ENCODE data around the gene STRN3. TPM values are rescaled to one million over a fixed set of nuclear protein-coding genes. Genes with fewer than 3 reads are reported as not detected.

The STRN3 gene
- total and polyA plus RNA-seq, 2 experiments from 2014 or later, result 10.1 to 53.8 TPM

GRCh38 chr14:31020834-31021575 lies 5.2 kb downstream of the STRN3 start:
- no peak overlapping the region for H3K27ac ChIP-seq
- H3K79me2 ChIP-seq, result peaks cover 100% of the 10 kb centered on the region
- no peak for TF ChIP-seq CTCF (IDR thresholded peaks at IDR 0.05; ENCODE audit: poor library complexity)
- no peak for DNase-seq (ENCODE audit: low spot score)
- no peak overlapping the region for H3K4me3 ChIP-seq
- H4K20me1 ChIP-seq (ENCODE audit: insufficient read depth, poor library complexity, severe bottlenecking), result peaks cover 71% of the 10 kb centered on the region
- H3K9me2 ChIP-seq (replicated peaks; ENCODE audit: insufficient read depth), result no peaks in the 10 kb centered on the region
- no peaks in the 10 kb centered on the region for H3K4me1 ChIP-seq (ENCODE audit: insufficient read depth)
- no peaks in the 10 kb centered on the region for H3K36me3 ChIP-seq (replicated peaks; ENCODE audit: insufficient read depth, low read depth)
- no peak overlapping the region for H3K4me2 ChIP-seq
- H3K27me3 ChIP-seq, result no peaks in the 10 kb centered on the region
- WGBS (ENCODE audit: low lambda C conversion rate, missing lambda C conversion rate), result 96% methylated on average over 8 of the region's 8 CpGs
- no peak overlapping the region for H2AFZ ChIP-seq
- H3K9me3 ChIP-seq (ENCODE audit: low read depth), result no peaks in the 10 kb centered on the region

DNA sequence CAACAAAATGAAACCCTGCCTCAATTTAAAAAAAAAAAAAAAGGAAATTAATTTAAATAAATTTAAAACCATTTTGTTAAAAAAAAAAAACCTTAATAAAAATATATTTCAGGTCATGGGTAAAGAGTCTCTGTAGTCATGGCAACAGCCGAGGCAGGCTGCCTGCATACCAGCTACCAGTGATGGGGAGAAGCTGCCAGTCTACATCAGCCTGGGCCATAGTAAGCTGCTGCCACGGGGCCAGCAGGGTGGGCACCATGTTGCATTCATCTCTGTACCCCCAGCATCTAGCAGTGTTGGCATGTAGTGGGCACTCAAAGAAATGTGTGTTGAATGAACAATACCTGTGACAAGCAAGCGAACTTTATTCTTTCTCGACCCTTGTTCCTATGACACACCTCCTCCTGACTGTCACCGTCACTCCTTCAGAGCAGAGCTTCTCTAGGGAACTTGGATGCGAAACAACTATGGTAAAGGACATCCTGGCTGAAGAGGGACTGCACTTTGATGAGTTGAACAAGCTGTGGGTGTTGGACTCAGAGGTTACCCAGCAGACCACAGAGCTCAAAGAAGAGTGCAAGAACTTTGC lies 8.0 kb downstream of the STRN3 start:
- Histone ChIP-seq H3K4me1 (ENCODE audit: insufficient read depth) (no peaks in the 10 kb centered on the region), H3K9me2 (replicated peaks; ENCODE audit: insufficient read depth) (no peaks in the 10 kb centered on the region), H3K9me3 (ENCODE audit: low read depth) (no peaks in the 10 kb centered on the region), H3K27ac (no peak overlapping the region), H3K79me2 (peaks cover 100% of the 10 kb centered on the region), H2AFZ (no peak overlapping the region), H3K4me3 (no peak overlapping the region), H3K36me3 (replicated peaks; ENCODE audit: insufficient read depth, low read depth) (no peaks in the 10 kb centered on the region), H3K4me2 (no peak overlapping the region), H3K27me3 (no peaks in the 10 kb centered on the region), H4K20me1 (ENCODE audit: insufficient read depth, poor library complexity, severe bottlenecking) (peaks cover 84% of the 10 kb centered on the region)
- TF ChIP-seq EZH2 (IDR thresholded peaks at IDR 0.05; ENCODE audit: borderline replicate concordance) (no peak), EZH2phosphoT487 (IDR thresholded peaks at IDR 0.05; ENCODE audit: low read depth, severe bottlenecking, unreplicated experiment) (no peak), CTCF (IDR thresholded peaks at IDR 0.05; ENCODE audit: poor library complexity) (no peak)
- 87% methylated on average over 6 of the region's 6 CpGs for WGBS (ENCODE audit: low lambda C conversion rate, missing lambda C conversion rate)
- DNase-seq (ENCODE audit: low spot score), result no peak

DNA sequence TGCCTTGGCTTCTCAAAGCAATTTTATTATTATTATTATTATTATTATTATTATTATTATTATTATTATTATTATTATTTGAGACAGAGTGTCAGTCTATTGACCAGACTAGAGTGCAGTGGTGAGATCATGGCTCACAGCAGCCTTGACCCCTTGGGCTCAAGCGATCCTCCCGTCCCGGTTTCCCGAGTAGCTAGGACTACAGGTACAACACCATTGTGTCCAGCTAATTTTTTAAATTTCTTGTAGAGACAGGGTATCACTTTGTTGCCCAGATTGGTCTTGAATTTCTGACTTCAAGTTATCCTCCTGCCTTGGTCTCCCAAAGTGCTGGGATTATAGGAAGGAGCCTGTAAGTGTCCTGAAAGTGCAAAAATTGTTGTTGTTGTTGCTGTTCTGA lies 12.3 kb downstream of the STRN3 start:
- Histone ChIP-seq H3K27ac (no peak overlapping the region), H3K79me2 (peaks cover 100% of the 10 kb centered on the region), H3K4me3 (no peak overlapping the region), H3K9me2 (replicated peaks; ENCODE audit: insufficient read depth) (no peaks in the 10 kb centered on the region), H4K20me1 (ENCODE audit: insufficient read depth, poor library complexity, severe bottlenecking) (peaks cover 84% of the 10 kb centered on the region), H3K36me3 (replicated peaks; ENCODE audit: insufficient read depth, low read depth) (no peaks in the 10 kb centered on the region), H3K4me2 (no peak overlapping the region), H3K27me3 (no peaks in the 10 kb centered on the region), H2AFZ (no peak overlapping the region), H3K9me3 (ENCODE audit: low read depth) (no peaks in the 10 kb centered on the region), H3K4me1 (ENCODE audit: insufficient read depth) (no peaks in the 10 kb centered on the region)
- TF ChIP-seq CTCF (IDR thresholded peaks at IDR 0.05; ENCODE audit: poor library complexity) (no peak), EZH2 (IDR thresholded peaks at IDR 0.05; ENCODE audit: borderline replicate concordance) (no peak), EZH2phosphoT487 (IDR thresholded peaks at IDR 0.05; ENCODE audit: low read depth, severe bottlenecking, unreplicated experiment) (no peak)
- no peak for DNase-seq (ENCODE audit: low spot score)
- WGBS (ENCODE audit: low lambda C conversion rate, missing lambda C conversion rate), result 100% methylated on average over 4 of the region's 4 CpGs
